Measurements from ENCODE around the gene ELAVL2.
"Not testable (repeated sequence)": the region's sequence is repeated elsewhere in the genome, so short reads cannot be mapped to it uniquely, and the experiment has no call there.

ELAVL2 gene

GRCh38 chr9:23723048-23723447 lies 103.0 kb downstream of the ELAVL2 start:
- H3K36me3 ChIP-seq (ENCODE audit: control insufficient read depth in 4 of 4, insufficient read depth in 4 of 4, low read length in 3 of 4); H3K4me1 ChIP-seq (ENCODE audit: control extremely low read depth in 1 of 4, control insufficient read depth in 4 of 4, insufficient read depth in 4 of 4, low read length in 3 of 4); DNase-seq; POLR2A ChIA-PET; CTCF ChIA-PET; H3K9me3 ChIP-seq (ENCODE audit: control extremely low read depth in 1 of 5, control insufficient read depth in 4 of 5, insufficient read depth in 2 of 5, low read depth in 1 of 5, low read length in 4 of 5); H3K27ac ChIP-seq (ENCODE audit: insufficient read depth in 1 of 2, low read depth in 1 of 2, low read length in 2 of 2, poor library complexity in 1 of 2, severe bottlenecking in 2 of 2); H3K4me3 ChIP-seq (ENCODE audit: control insufficient read depth in 1 of 7, extremely low read depth in 1 of 7, insufficient read depth in 4 of 7, low read depth in 2 of 7, low read length in 6 of 7); H3K27me3 ChIP-seq (replicated peaks in 2 of 5; ENCODE audit: control insufficient read depth in 4 of 5, insufficient read depth in 5 of 5, low read length in 4 of 5): not testable (repeated sequence)
- WGBS (ENCODE audit: insufficient coverage), result 82% methylated on average over 2 of the region's 4 CpGs

GRCh38 chr9:23721466-23721865 lies 104.6 kb downstream of the ELAVL2 start:
- ChIA-PET CTCF (no interaction called here), POLR2A (no interaction called here)
- H3K4me1 ChIP-seq (ENCODE audit: control extremely low read depth in 1 of 4, control insufficient read depth in 4 of 4, insufficient read depth in 4 of 4, low read length in 3 of 4), result no peaks in the 10 kb centered on the region
- no peak for DNase-seq
- no peaks in the 10 kb centered on the region for H3K36me3 ChIP-seq (ENCODE audit: control insufficient read depth in 4 of 4, insufficient read depth in 4 of 4, low read length in 3 of 4)
- H3K27me3 ChIP-seq (replicated peaks in 2 of 5; ENCODE audit: control insufficient read depth in 4 of 5, insufficient read depth in 5 of 5, low read length in 4 of 5), result no peaks in the 10 kb centered on the region
- H3K27ac ChIP-seq (ENCODE audit: insufficient read depth in 1 of 2, low read depth in 1 of 2, low read length in 2 of 2, poor library complexity in 1 of 2, severe bottlenecking in 2 of 2), result no peak overlapping the region
- no peaks in the 10 kb centered on the region for H3K9me3 ChIP-seq (ENCODE audit: control extremely low read depth in 1 of 5, control insufficient read depth in 4 of 5, insufficient read depth in 2 of 5, low read depth in 1 of 5, low read length in 4 of 5)
- no peak overlapping the region for H3K4me3 ChIP-seq (ENCODE audit: control insufficient read depth in 1 of 7, extremely low read depth in 1 of 7, insufficient read depth in 4 of 7, low read depth in 2 of 7, low read length in 6 of 7)

- H3K27me3 ChIP-seq (replicated peaks in 2 of 5; ENCODE audit: control insufficient read depth in 4 of 5, insufficient read depth in 5 of 5, low read length in 4 of 5), result no peaks in the 10 kb centered on the region
- whole genome bisulfite sequencing (ENCODE audit: insufficient coverage), result 60% methylated on average over 1 of the region's 2 CpGs
- ChIA-PET POLR2A (no interaction called here), CTCF (no interaction called here)
- H3K9me3 ChIP-seq (ENCODE audit: control extremely low read depth in 1 of 5, control insufficient read depth in 4 of 5, insufficient read depth in 2 of 5, low read depth in 1 of 5, low read length in 4 of 5), result no peaks in the 10 kb centered on the region
- no peak for DNase-seq
- no peaks in the 10 kb centered on the region for H3K36me3 ChIP-seq (ENCODE audit: control insufficient read depth in 4 of 4, insufficient read depth in 4 of 4, low read length in 3 of 4)
- H3K4me1 ChIP-seq (ENCODE audit: control extremely low read depth in 1 of 4, control insufficient read depth in 4 of 4, insufficient read depth in 4 of 4, low read length in 3 of 4), result no peaks in the 10 kb centered on the region
- no peak overlapping the region for H3K4me3 ChIP-seq (ENCODE audit: control insufficient read depth in 1 of 7, extremely low read depth in 1 of 7, insufficient read depth in 4 of 7, low read depth in 2 of 7, low read length in 6 of 7)
- no peak overlapping the region for H3K27ac ChIP-seq (ENCODE audit: insufficient read depth in 1 of 2, low read depth in 1 of 2, low read length in 2 of 2, poor library complexity in 1 of 2, severe bottlenecking in 2 of 2)
These were observed 108.5 kb downstream of the ELAVL2 start for GRCh38 chr9:23717505-23717904.

GRCh38 chr9:23707249-23707648 lies 118.8 kb downstream of the ELAVL2 start:
- DNase-seq, result no peak
- Histone ChIP-seq H3K9me3 (ENCODE audit: control extremely low read depth in 1 of 5, control insufficient read depth in 4 of 5, insufficient read depth in 2 of 5, low read depth in 1 of 5, low read length in 4 of 5) (no peaks in the 10 kb centered on the region), H3K27ac (ENCODE audit: insufficient read depth in 1 of 2, low read depth in 1 of 2, low read length in 2 of 2, poor library complexity in 1 of 2, severe bottlenecking in 2 of 2) (no peak overlapping the region), H3K36me3 (ENCODE audit: control insufficient read depth in 4 of 4, insufficient read depth in 4 of 4, low read length in 3 of 4) (no peaks in the 10 kb centered on the region), H3K4me3 (ENCODE audit: control insufficient read depth in 1 of 7, extremely low read depth in 1 of 7, insufficient read depth in 4 of 7, low read depth in 2 of 7, low read length in 6 of 7) (no peak overlapping the region), H3K4me1 (ENCODE audit: control extremely low read depth in 1 of 4, control insufficient read depth in 4 of 4, insufficient read depth in 4 of 4, low read length in 3 of 4) (no peaks in the 10 kb centered on the region), H3K27me3 (replicated peaks in 2 of 5; ENCODE audit: control insufficient read depth in 4 of 5, insufficient read depth in 5 of 5, low read length in 4 of 5) (no peaks in the 10 kb centered on the region)
- WGBS (ENCODE audit: insufficient coverage), result 82% methylated on average over 2 of the region's 3 CpGs
- POLR2A ChIA-PET, result no interaction called here
- CTCF ChIA-PET, result no interaction called here

GRCh38 chr9:23702311-23702922 lies 123.6 kb downstream of the ELAVL2 start:
- no peaks in the 10 kb centered on the region for H3K27me3 ChIP-seq (replicated peaks in 2 of 5; ENCODE audit: control insufficient read depth in 4 of 5, insufficient read depth in 5 of 5, low read length in 4 of 5)
- ChIA-PET POLR2A (no interaction called here), CTCF (interaction anchor here (0.6 kb wide), 1 partner anchor 32 kb away, joined by 3 read pairs; no protein-coding TSS in a partner anchor)
- no peaks in the 10 kb centered on the region for H3K36me3 ChIP-seq (ENCODE audit: control insufficient read depth in 4 of 4, insufficient read depth in 4 of 4, low read length in 3 of 4)
- 100% methylated on average over 1 of the region's 3 CpGs for WGBS (ENCODE audit: insufficient coverage)
- H3K9me3 ChIP-seq (ENCODE audit: control extremely low read depth in 1 of 5, control insufficient read depth in 4 of 5, insufficient read depth in 2 of 5, low read depth in 1 of 5, low read length in 4 of 5), result no peaks in the 10 kb centered on the region
- no peak for DNase-seq
- no peaks in the 10 kb centered on the region for H3K4me1 ChIP-seq (ENCODE audit: control extremely low read depth in 1 of 4, control insufficient read depth in 4 of 4, insufficient read depth in 4 of 4, low read length in 3 of 4)
- no peak overlapping the region for H3K27ac ChIP-seq (ENCODE audit: insufficient read depth in 1 of 2, low read depth in 1 of 2, low read length in 2 of 2, poor library complexity in 1 of 2, severe bottlenecking in 2 of 2)
- no peak overlapping the region for H3K4me3 ChIP-seq (ENCODE audit: control insufficient read depth in 1 of 7, extremely low read depth in 1 of 7, insufficient read depth in 4 of 7, low read depth in 2 of 7, low read length in 6 of 7)

GRCh38 chr9:23701291-23701690 lies 124.7 kb downstream of the ELAVL2 start:
- Histone ChIP-seq H3K9me3 (ENCODE audit: control extremely low read depth in 1 of 5, control insufficient read depth in 4 of 5, insufficient read depth in 2 of 5, low read depth in 1 of 5, low read length in 4 of 5) (no peaks in the 10 kb centered on the region), H3K36me3 (ENCODE audit: control insufficient read depth in 4 of 4, insufficient read depth in 4 of 4, low read length in 3 of 4) (no peaks in the 10 kb centered on the region), H3K27me3 (replicated peaks in 2 of 5; ENCODE audit: control insufficient read depth in 4 of 5, insufficient read depth in 5 of 5, low read length in 4 of 5) (no peaks in the 10 kb centered on the region), H3K4me1 (ENCODE audit: control extremely low read depth in 1 of 4, control insufficient read depth in 4 of 4, insufficient read depth in 4 of 4, low read length in 3 of 4) (no peaks in the 10 kb centered on the region), H3K4me3 (ENCODE audit: control insufficient read depth in 1 of 7, extremely low read depth in 1 of 7, insufficient read depth in 4 of 7, low read depth in 2 of 7, low read length in 6 of 7) (no peak overlapping the region), H3K27ac (ENCODE audit: insufficient read depth in 1 of 2, low read depth in 1 of 2, low read length in 2 of 2, poor library complexity in 1 of 2, severe bottlenecking in 2 of 2) (no peak overlapping the region)
- WGBS (ENCODE audit: insufficient coverage), result 91% methylated on average over 4 of the region's 6 CpGs
- CTCF ChIA-PET, result interaction anchor here (0.9 kb wide), 1 partner anchor 10 kb away, joined by 4 read pairs; no protein-coding TSS in a partner anchor
- no peak for DNase-seq
- POLR2A ChIA-PET, result no interaction called here

- Histone ChIP-seq H3K27ac (ENCODE audit: insufficient read depth in 1 of 2, low read depth in 1 of 2, low read length in 2 of 2, poor library complexity in 1 of 2, severe bottlenecking in 2 of 2) (no peak overlapping the region), H3K4me1 (ENCODE audit: control extremely low read depth in 1 of 4, control insufficient read depth in 4 of 4, insufficient read depth in 4 of 4, low read length in 3 of 4) (no peaks in the 10 kb centered on the region), H3K9me3 (ENCODE audit: control extremely low read depth in 1 of 5, control insufficient read depth in 4 of 5, insufficient read depth in 2 of 5, low read depth in 1 of 5, low read length in 4 of 5) (no peaks in the 10 kb centered on the region), H3K27me3 (replicated peaks in 2 of 5; ENCODE audit: control insufficient read depth in 4 of 5, insufficient read depth in 5 of 5, low read length in 4 of 5) (no peaks in the 10 kb centered on the region), H3K4me3 (ENCODE audit: control insufficient read depth in 1 of 7, extremely low read depth in 1 of 7, insufficient read depth in 4 of 7, low read depth in 2 of 7, low read length in 6 of 7) (no peak overlapping the region), H3K36me3 (ENCODE audit: control insufficient read depth in 4 of 4, insufficient read depth in 4 of 4, low read length in 3 of 4) (no peaks in the 10 kb centered on the region)
- CTCF ChIA-PET, result interaction anchor here (0.9 kb wide), 1 partner anchor 11 kb away, joined by 4 read pairs; no protein-coding TSS in a partner anchor
- DNase-seq, result no peak
- POLR2A ChIA-PET, result no interaction called here
- WGBS (ENCODE audit: insufficient coverage), result 95% methylated on average over 2 of the region's 2 CpGs
These were observed 125.7 kb downstream of the ELAVL2 start for GRCh38 chr9:23700359-23700758.
